Natural killer cell (primary cell): ENCODE results near the gene TMTC2. TPM values are rescaled to one million over a fixed set of nuclear protein-coding genes. Genes with fewer than 3 reads are reported as not detected.

Experiments used
- ATAC-seq, 3 donors: fragments of 150-1000 bp in 2 of 3; fragments of 200-7000 bp in 1 of 3; cut with Tn5 transposase; 1 replicate in 1 of 3; 2 replicates in 2 of 3; pipeline ENCODE4 v1.10.0; 2021; ENCODE audit warnings: mild to moderate bottlenecking in 2 of 3, moderate library complexity in 2 of 3
- DNase-seq, 2 donors: peaks; one replicate each; pipeline versions ENCODE4 v3.0.0 to v3.0.0-alpha.2; 2013 to 2021; ENCODE audit warnings: mixed read lengths in 1 of 2
- H3K27ac ChIP-seq: one replicate; pipeline ENCODE4 v1.5.1; 2013; ENCODE audit warnings: mild to moderate bottlenecking, low read length
- H3K27me3 ChIP-seq: one replicate; pipeline ENCODE4 v1.6.1; 2013; ENCODE audit warnings: low read length; ENCODE audit not compliant: control insufficient read depth, insufficient read depth
- H3K36me3 ChIP-seq: one replicate; pipeline ENCODE4 v1.6.1; 2013; ENCODE audit warnings: low read length; ENCODE audit not compliant: control insufficient read depth, insufficient read depth
- H3K4me1 ChIP-seq: one replicate; pipeline ENCODE4 v1.6.1; 2013; ENCODE audit warnings: low read length; ENCODE audit not compliant: control insufficient read depth, insufficient read depth
- H3K4me3 ChIP-seq: one replicate; pipeline ENCODE4 v1.5.1; 2013; ENCODE audit warnings: low read length
- H3K9me3 ChIP-seq: one replicate; pipeline ENCODE4 v1.6.1; 2013; ENCODE audit warnings: low read length; ENCODE audit not compliant: control insufficient read depth, insufficient read depth
- H3K27ac Mint-ChIP-seq, 2 donors: one replicate each; pipeline ENCODE4 v1.8.0; 2022; ENCODE audit warnings: mild to moderate bottlenecking in 2 of 2, mixed read lengths in 2 of 2, moderate library complexity in 1 of 2
- H3K27me3 Mint-ChIP-seq, 2 donors: one replicate each; pipeline ENCODE4 v1.8.0; 2022; ENCODE audit warnings: low read depth in 2 of 2, mixed read lengths in 2 of 2
- H3K36me3 Mint-ChIP-seq: one replicate; pipeline ENCODE4 v1.8.0; 2022; ENCODE audit warnings: mixed read lengths
- H3K4me1 Mint-ChIP-seq, 2 donors: one replicate each; pipeline ENCODE4 v1.8.0; 2022; ENCODE audit warnings: mixed read lengths in 2 of 2
- H3K4me3 Mint-ChIP-seq: one replicate; pipeline ENCODE4 v1.8.0; 2022; ENCODE audit warnings: mild to moderate bottlenecking, moderate library complexity, mixed read lengths
- H3K9me3 Mint-ChIP-seq, 2 donors: one replicate each; pipeline ENCODE4 v1.8.0; 2022; ENCODE audit warnings: mixed read lengths in 2 of 2
- WGBS: methylation state at CpG from one replicate; pipeline ENCODE4 v1.1.7; 2013; ENCODE audit warnings: missing lambda C conversion rate; ENCODE audit not compliant: insufficient coverage; 5-methylcytosine and 5-hydroxymethylcytosine counted together
- intact Hi-C: fragments of 100-400 bp; cut with micrococcal nuclease; formaldehyde crosslinking; loops from one replicate; pipeline ENCODE4 v1.14.2; 2022
- total RNA-seq, 4 donors: library from RNA; stranded (reverse); fragments of 120-200 nt in 1 of 4; gene quantifications; one replicate each; pipeline versions ENCODE4 v1.2.3 to v1.2.4, GENCODE V29; 2013 to 2022
- TF ChIP-seq, protein P1 (sequence below): fragments of 200-600 bp; IDR thresholded peaks from one replicate; pipeline ENCODE4 v1.8.0; 2022; ENCODE audit warnings: antibody characterized with exemption

TMTC2 gene
- total RNA-seq, 3 donors from 2014 or later (not counting 1 experiment from before 2014, with no cell fraction given), result 1.4 to 2.3 (median 1.6) TPM

DNA sequence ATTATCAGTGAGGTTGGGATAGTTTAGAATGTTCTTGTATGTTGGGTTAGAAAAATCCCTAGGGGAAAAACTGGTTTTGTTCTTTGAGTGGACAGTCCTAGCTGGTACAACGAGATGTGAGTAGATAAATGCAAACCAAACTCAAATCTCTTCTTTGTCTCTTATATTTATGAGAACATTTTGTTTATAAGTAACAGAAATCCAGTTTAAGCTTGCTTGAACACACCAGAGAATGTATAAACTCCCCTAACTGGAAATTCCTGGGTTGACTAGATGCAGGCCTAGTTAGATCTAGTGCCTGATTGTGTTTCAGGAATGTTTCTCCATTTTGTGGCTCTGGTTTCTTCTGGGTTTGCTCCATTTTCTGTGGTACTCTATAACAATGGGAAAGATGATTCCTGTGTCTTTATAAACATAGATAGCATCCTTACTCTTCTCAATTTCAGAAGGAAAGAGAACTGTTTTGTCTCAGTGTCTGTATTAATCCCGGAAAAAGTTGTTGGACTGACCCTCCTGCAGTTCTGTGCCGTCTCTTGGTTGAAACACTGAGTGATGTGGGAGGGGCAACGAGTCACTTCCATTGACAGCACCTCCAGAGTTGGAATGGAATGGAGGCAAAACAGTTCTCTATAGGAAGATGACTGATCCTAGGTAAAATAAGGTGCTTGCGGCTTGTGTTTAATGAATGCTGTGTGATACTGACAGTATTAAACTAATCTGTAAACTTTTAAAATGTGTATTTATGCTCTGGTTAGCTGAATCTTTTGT is 244.8 kb downstream of the TMTC2 start:
- Histone ChIP-seq H3K27me3 (no peaks in the 10 kb centered on the region), H3K4me1 (no peaks in the 10 kb centered on the region), H3K4me3 (no peak overlapping the region), H3K36me3 (no peaks in the 10 kb centered on the region), H3K9me3 (no peaks in the 10 kb centered on the region), H3K27ac (no peak overlapping the region)
- intact Hi-C loops, result no loop called here
- 88% methylated on average over 4 of the region's 5 CpGs for WGBS
- Mint-ChIP-seq H3K4me1 (no peaks in the 10 kb centered on the region), H3K4me3 (no peak overlapping the region), H3K27me3 (no peaks in the 10 kb centered on the region), H3K9me3 (peaks cover 2 to 3% of the 10 kb centered on the region in 2 donors), H3K27ac (no peak overlapping the region), H3K36me3 (no peaks in the 10 kb centered on the region)
- DNase-seq (no peak), ATAC-seq (no peak)
- TF ChIP-seq, protein P1, sequence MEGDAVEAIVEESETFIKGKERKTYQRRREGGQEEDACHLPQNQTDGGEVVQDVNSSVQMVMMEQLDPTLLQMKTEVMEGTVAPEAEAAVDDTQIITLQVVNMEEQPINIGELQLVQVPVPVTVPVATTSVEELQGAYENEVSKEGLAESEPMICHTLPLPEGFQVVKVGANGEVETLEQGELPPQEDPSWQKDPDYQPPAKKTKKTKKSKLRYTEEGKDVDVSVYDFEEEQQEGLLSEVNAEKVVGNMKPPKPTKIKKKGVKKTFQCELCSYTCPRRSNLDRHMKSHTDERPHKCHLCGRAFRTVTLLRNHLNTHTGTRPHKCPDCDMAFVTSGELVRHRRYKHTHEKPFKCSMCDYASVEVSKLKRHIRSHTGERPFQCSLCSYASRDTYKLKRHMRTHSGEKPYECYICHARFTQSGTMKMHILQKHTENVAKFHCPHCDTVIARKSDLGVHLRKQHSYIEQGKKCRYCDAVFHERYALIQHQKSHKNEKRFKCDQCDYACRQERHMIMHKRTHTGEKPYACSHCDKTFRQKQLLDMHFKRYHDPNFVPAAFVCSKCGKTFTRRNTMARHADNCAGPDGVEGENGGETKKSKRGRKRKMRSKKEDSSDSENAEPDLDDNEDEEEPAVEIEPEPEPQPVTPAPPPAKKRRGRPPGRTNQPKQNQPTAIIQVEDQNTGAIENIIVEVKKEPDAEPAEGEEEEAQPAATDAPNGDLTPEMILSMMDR, result no peak

DNA sequence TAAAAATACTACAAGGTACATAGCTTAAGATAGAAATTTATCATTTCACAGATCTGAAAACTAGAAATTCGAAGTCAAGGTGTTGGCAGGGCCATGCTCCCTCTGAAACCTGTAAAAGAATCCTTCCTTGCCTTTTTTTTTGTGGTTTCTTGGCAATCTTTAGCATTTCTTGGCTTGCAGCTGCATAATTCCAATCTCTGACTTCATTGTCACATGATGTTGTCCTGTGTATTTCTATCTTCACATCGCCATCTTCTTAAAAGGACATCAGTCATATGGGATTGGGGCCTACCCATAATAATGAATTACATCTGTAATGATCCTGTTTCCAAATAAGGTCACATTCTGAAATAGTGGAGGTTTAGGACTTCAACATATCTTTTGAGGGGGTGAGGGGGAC is 250.4 kb downstream of the TMTC2 start:
- Mint-ChIP-seq H3K4me1 (no peaks in the 10 kb centered on the region), H3K9me3 (peaks cover 10 to 14% of the 10 kb centered on the region in 2 donors), H3K27ac (no peak overlapping the region), H3K4me3 (no peak overlapping the region), H3K27me3 (no peaks in the 10 kb centered on the region), H3K36me3 (no peaks in the 10 kb centered on the region)
- Histone ChIP-seq H3K27ac (no peak overlapping the region), H3K4me3 (no peak overlapping the region), H3K9me3 (no peaks in the 10 kb centered on the region), H3K36me3 (no peaks in the 10 kb centered on the region), H3K4me1 (no peaks in the 10 kb centered on the region), H3K27me3 (no peaks in the 10 kb centered on the region)
- intact Hi-C loops, result no loop called here
- 57% methylated on average over 1 of the region's 2 CpGs for WGBS
- TF ChIP-seq, protein P1, result no peak
- no peak for ATAC-seq
- DNase-seq, result no peak

DNA sequence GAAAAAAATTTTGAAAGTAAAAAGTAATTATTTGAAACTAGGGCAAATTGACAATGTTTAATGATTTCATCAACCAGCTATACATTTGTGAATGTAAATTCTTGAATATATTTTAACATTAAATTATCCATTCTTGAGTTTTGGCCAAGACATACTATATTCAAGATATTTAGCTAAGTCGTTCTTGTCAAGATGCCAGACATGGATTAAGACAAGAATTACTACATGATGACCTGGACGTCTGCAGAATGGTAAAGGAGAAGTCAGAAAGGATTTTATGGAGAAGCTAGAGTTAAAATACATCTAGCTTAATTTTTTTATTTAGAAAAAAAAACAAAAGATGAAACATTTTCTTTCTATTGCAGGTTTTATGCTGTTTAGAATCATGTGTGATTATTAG is 255.8 kb downstream of the TMTC2 start:
- Histone ChIP-seq H3K36me3 (no peaks in the 10 kb centered on the region), H3K4me3 (no peak overlapping the region), H3K27ac (no peak overlapping the region), H3K9me3 (no peaks in the 10 kb centered on the region), H3K4me1 (no peaks in the 10 kb centered on the region), H3K27me3 (no peaks in the 10 kb centered on the region)
- H3K36me3 Mint-ChIP-seq, result no peaks in the 10 kb centered on the region
- H3K27ac Mint-ChIP-seq, result no peak overlapping the region
- TF ChIP-seq, protein P1, result no peak
- H3K9me3 Mint-ChIP-seq, result peaks cover 8 to 13% of the 10 kb centered on the region in 2 donors
- no peak overlapping the region for H3K4me3 Mint-ChIP-seq
- DNase-seq, result no peak
- intact Hi-C loops, result no loop called here
- no peaks in the 10 kb centered on the region for H3K27me3 Mint-ChIP-seq
- ATAC-seq, result no peak
- 100% methylated on average over 1 of the region's 2 CpGs for WGBS
- no peaks in the 10 kb centered on the region for H3K4me1 Mint-ChIP-seq

DNA sequence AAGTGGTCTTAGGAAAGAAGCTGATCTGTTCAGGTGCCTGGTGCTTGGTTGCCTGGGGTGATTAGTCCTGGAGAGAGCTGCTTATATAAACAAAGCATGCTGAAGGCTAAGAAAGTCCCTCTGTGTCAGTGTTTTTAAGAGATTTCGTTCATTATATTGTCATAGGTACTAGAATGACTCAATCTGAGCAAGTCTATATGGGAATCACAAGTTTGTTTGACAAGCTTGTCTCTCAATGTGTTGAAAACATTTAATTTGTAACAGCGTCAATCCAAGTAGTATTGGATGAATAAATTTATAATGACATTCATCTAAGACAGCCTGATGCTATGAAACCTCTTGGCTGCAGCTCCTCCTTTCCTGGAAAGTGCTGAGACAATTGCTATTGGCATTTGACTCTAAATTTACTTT is 256.3 kb downstream of the TMTC2 start:
- Histone ChIP-seq H3K36me3 (no peaks in the 10 kb centered on the region), H3K27me3 (no peaks in the 10 kb centered on the region), H3K27ac (no peak overlapping the region), H3K4me1 (no peaks in the 10 kb centered on the region), H3K4me3 (no peak overlapping the region), H3K9me3 (no peaks in the 10 kb centered on the region)
- H3K27me3 Mint-ChIP-seq, result no peaks in the 10 kb centered on the region
- 75% methylated on average over 1 of the region's 2 CpGs for WGBS
- no peaks in the 10 kb centered on the region for H3K36me3 Mint-ChIP-seq
- ATAC-seq (no peak), DNase-seq (no peak)
- H3K4me1 Mint-ChIP-seq, result no peaks in the 10 kb centered on the region
- no peak overlapping the region for H3K4me3 Mint-ChIP-seq
- H3K27ac Mint-ChIP-seq, result no peak overlapping the region
- intact Hi-C loops, result no loop called here
- TF ChIP-seq, protein P1, result no peak
- peaks cover 7 to 13% of the 10 kb centered on the region in 2 donors for H3K9me3 Mint-ChIP-seq
